ENCODE results near the gene ABCB4. TPM values are rescaled to one million over a fixed set of nuclear protein-coding genes. Genes with fewer than 3 reads are reported as not detected.

The ABCB4 gene
- total and polyA plus RNA-seq, 2 experiments from 2014 or later = 0.43 to 0.73 TPM

DNA sequence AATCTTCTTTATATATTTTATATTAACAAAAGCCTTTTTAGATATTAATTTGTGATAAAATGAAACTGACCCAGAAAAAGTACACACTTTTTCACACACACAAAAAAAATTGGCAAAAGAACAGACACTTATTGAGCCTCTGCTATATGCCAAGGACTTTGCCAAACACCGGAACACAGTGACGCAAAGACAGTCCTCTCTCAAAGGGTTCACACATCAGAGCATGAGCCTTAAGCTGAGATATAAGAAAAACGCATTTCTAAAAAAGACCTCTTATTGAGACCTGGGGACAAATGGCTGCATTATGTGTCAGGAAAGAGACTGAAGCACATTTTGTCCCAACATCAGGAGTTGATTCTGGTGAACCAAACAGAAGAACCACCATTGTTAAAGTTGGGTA is 24.0 kb upstream of the ABCB4 start:
- Histone ChIP-seq H4K20me1 (ENCODE audit: insufficient read depth) (no peaks in the 10 kb centered on the region), H3K27ac (no peak overlapping the region)
- WGBS, 2 experiments (ENCODE audit: low coverage in 1 of 2, low lambda C conversion rate in 2 of 2, missing lambda C conversion rate in 2 of 2) = 68 to 72% methylated on average over 3 of the region's 3 CpGs

DNA sequence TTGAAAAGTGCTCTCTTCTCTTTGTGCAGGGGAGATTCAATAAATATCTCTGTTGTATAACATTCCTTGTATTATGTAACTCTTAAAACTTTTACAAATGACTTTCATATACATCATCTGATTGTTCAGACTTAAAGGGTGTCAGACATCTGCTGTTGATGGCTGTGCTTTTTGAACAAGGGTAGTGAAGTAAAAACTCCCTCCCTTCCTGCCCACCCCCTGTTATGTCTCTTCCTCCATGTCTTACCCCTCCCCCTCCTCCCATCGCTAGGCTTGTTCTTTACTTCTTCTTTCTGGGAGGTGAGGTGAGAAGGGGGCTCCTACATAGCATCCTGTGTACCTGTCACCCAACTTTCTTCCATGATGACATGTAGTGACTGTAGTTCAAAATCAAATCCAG is 23.4 kb upstream of the ABCB4 start:
- no peak overlapping the region for H3K4me2 ChIP-seq (ENCODE audit: unreplicated experiment)
- no peaks in the 10 kb centered on the region for H3K4me1 ChIP-seq (ENCODE audit: insufficient read depth)
- no peak for DNase-seq
- H3K4me3 ChIP-seq = no peak overlapping the region
- H3K79me2 ChIP-seq (ENCODE audit: insufficient read depth) = no peaks in the 10 kb centered on the region
- no peaks in the 10 kb centered on the region for H4K20me1 ChIP-seq (ENCODE audit: insufficient read depth)
- TF ChIP-seq EZH2phosphoT487 (IDR thresholded peaks at IDR 0.05; ENCODE audit: insufficient read depth, low read depth) (no peak), EZH2 (IDR thresholded peaks at IDR 0.05; ENCODE audit: insufficient read depth, poor library complexity, severe bottlenecking) (no peak)
- in situ Hi-C loops (cut with MboI) = no loop called here
- H3K9ac ChIP-seq = no peak overlapping the region
- 38 to 40% methylated on average over 1 of the region's 1 CpG for WGBS, 2 experiments (ENCODE audit: low coverage in 1 of 2, low lambda C conversion rate in 2 of 2, missing lambda C conversion rate in 2 of 2)
- no peaks in the 10 kb centered on the region; the same call in 1 of the 2 replicates for H3K27me3 ChIP-seq (replicated peaks; ENCODE audit: insufficient read depth)
- H2AFZ ChIP-seq = no peak overlapping the region
- H3K9me2 ChIP-seq (ENCODE audit: insufficient read depth) = no peaks in the 10 kb centered on the region
- H3K27ac ChIP-seq = no peak overlapping the region
- no peaks in the 10 kb centered on the region for H3F3A ChIP-seq (ENCODE audit: insufficient read depth)
- no peaks in the 10 kb centered on the region for H3K9me3 ChIP-seq (ENCODE audit: low read depth)
- H3K36me3 ChIP-seq (ENCODE audit: low read depth) = no peaks in the 10 kb centered on the region

More for the DNA sequence above, 24.0 kb upstream of the ABCB4 start:
- Histone ChIP-seq H3K9me3 (ENCODE audit: low read depth) (no peaks in the 10 kb centered on the region), H3F3A (ENCODE audit: insufficient read depth) (no peaks in the 10 kb centered on the region), H3K4me3 (no peak overlapping the region), H3K4me2 (ENCODE audit: unreplicated experiment) (no peak overlapping the region), H3K9me2 (ENCODE audit: insufficient read depth) (no peaks in the 10 kb centered on the region), H3K9ac (no peak overlapping the region), H3K4me1 (ENCODE audit: insufficient read depth) (no peaks in the 10 kb centered on the region), H3K79me2 (ENCODE audit: insufficient read depth) (no peaks in the 10 kb centered on the region), H3K27me3 (replicated peaks; ENCODE audit: insufficient read depth) (no peaks in the 10 kb centered on the region; the same call in 1 of the 2 replicates), H3K36me3 (ENCODE audit: low read depth) (no peaks in the 10 kb centered on the region), H2AFZ (no peak overlapping the region)
- in situ Hi-C loops (cut with MboI) = no loop called here
- no peak for DNase-seq
- no peak for TF ChIP-seq EZH2 (IDR thresholded peaks at IDR 0.05; ENCODE audit: insufficient read depth, poor library complexity, severe bottlenecking)
- no peak for TF ChIP-seq EZH2phosphoT487 (IDR thresholded peaks at IDR 0.05; ENCODE audit: insufficient read depth, low read depth)

DNA sequence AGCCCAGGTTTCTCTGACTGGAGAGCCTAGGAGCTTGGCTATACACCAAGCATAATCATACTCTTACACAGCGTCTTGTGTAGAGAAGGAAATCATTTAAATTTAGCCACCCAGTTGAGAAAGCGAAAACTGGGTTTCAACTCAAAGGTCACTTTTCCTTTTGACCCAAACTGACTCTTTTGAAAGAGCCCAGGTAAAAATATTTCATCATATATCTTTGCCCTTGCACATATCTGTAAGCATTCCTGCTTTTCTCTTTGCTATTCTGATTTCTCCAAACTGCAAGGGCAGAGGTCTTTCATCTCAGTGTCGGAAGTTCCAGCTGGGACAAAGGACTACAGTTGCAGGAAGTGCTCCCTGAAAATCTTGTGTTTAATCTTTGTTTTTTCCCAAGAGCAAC is 22.0 kb upstream of the ABCB4 start:
- 38 to 39% methylated on average over 3 of the region's 3 CpGs for WGBS, 2 experiments (ENCODE audit: low coverage in 1 of 2, low lambda C conversion rate in 2 of 2, missing lambda C conversion rate in 2 of 2)
- H3K4me1 ChIP-seq (ENCODE audit: insufficient read depth) = no peaks in the 10 kb centered on the region
- H3K9ac ChIP-seq = no peak overlapping the region
- no peaks in the 10 kb centered on the region for H4K20me1 ChIP-seq (ENCODE audit: insufficient read depth)
- H3K9me3 ChIP-seq (ENCODE audit: low read depth) = no peaks in the 10 kb centered on the region
- no peak overlapping the region for H2AFZ ChIP-seq
- TF ChIP-seq EZH2 (IDR thresholded peaks at IDR 0.05; ENCODE audit: insufficient read depth, poor library complexity, severe bottlenecking) (no peak), EZH2phosphoT487 (IDR thresholded peaks at IDR 0.05; ENCODE audit: insufficient read depth, low read depth) (no peak)
- H3K4me2 ChIP-seq (ENCODE audit: unreplicated experiment) = no peak overlapping the region
- no peaks in the 10 kb centered on the region for H3K9me2 ChIP-seq (ENCODE audit: insufficient read depth)
- H3K27ac ChIP-seq = no peak overlapping the region
- no peaks in the 10 kb centered on the region for H3K79me2 ChIP-seq (ENCODE audit: insufficient read depth)
- no peaks in the 10 kb centered on the region for H3F3A ChIP-seq (ENCODE audit: insufficient read depth)
- H3K36me3 ChIP-seq (ENCODE audit: low read depth) = no peaks in the 10 kb centered on the region
- H3K4me3 ChIP-seq = no peak overlapping the region
- no peaks in the 10 kb centered on the region; the same call in 1 of the 2 replicates for H3K27me3 ChIP-seq (replicated peaks; ENCODE audit: insufficient read depth)
- in situ Hi-C loops (cut with MboI) = no loop called here
- no peak for DNase-seq

DNA sequence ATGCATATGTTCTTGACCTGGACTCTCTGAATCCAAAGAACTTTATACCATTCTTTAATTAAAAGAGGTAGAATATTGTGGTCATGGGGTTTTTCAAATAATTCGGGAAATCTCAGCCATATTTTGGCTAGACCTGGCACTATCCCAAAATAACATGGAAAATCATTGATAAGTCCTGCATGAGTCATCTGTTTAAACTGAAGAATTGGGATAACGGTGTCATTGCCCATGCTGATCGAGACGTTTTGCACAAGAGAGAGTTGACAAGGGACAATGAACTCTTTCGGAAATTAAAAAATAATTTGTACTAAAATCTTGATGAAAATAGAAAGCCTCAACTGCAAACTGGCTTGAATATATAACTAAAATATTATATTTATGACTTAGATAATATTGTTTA is 19.9 kb upstream of the ABCB4 start:
- no peaks in the 10 kb centered on the region; the same call in 1 of the 2 replicates for H3K27me3 ChIP-seq (replicated peaks; ENCODE audit: insufficient read depth)
- H3K4me3 ChIP-seq = no peak overlapping the region
- H3K27ac ChIP-seq = no peak overlapping the region
- H3K4me2 ChIP-seq (ENCODE audit: unreplicated experiment) = no peak overlapping the region
- H3F3A ChIP-seq (ENCODE audit: insufficient read depth) = no peaks in the 10 kb centered on the region
- no peaks in the 10 kb centered on the region for H4K20me1 ChIP-seq (ENCODE audit: insufficient read depth)
- no peak overlapping the region for H2AFZ ChIP-seq
- no peak for DNase-seq
- H3K79me2 ChIP-seq (ENCODE audit: insufficient read depth) = no peaks in the 10 kb centered on the region
- TF ChIP-seq EZH2 (IDR thresholded peaks at IDR 0.05; ENCODE audit: insufficient read depth, poor library complexity, severe bottlenecking) (no peak), EZH2phosphoT487 (IDR thresholded peaks at IDR 0.05; ENCODE audit: insufficient read depth, low read depth) (no peak)
- no peak overlapping the region for H3K9ac ChIP-seq
- no peaks in the 10 kb centered on the region for H3K36me3 ChIP-seq (ENCODE audit: low read depth)
- H3K9me3 ChIP-seq (ENCODE audit: low read depth) = no peaks in the 10 kb centered on the region
- in situ Hi-C loops (cut with MboI) = no loop called here
- 65 to 82% methylated on average over 5 of the region's 5 CpGs for WGBS, 2 experiments (ENCODE audit: low coverage in 1 of 2, low lambda C conversion rate in 2 of 2, missing lambda C conversion rate in 2 of 2)
- H3K9me2 ChIP-seq (ENCODE audit: insufficient read depth) = no peaks in the 10 kb centered on the region
- no peaks in the 10 kb centered on the region for H3K4me1 ChIP-seq (ENCODE audit: insufficient read depth)

DNA sequence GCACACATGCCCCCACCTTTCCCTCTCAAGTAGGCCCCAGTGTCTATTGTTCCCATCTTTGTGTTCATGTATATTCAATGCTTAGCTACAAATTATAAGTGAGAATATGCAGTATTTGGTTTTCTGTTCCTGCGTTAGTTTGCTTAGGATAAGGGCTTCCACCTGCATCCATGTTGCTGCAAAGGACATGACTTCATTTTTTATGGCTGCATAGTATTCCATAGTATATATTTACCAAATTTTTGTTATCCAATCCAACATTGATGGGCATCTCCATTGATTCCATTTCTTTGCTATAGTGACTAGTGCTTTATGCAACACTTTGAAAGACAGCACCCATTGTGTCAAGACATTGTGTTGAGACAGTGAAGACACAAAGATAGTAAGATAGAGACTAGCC is 19.0 kb upstream of the ABCB4 start:
- H4K20me1 ChIP-seq (ENCODE audit: insufficient read depth) = no peaks in the 10 kb centered on the region
- H3K9ac ChIP-seq = no peak overlapping the region
- H3K4me3 ChIP-seq = no peak overlapping the region
- no peaks in the 10 kb centered on the region for H3K79me2 ChIP-seq (ENCODE audit: insufficient read depth)
- H3K4me1 ChIP-seq (ENCODE audit: insufficient read depth) = no peaks in the 10 kb centered on the region
- no peaks in the 10 kb centered on the region for H3K9me3 ChIP-seq (ENCODE audit: low read depth)
- in situ Hi-C loops (cut with MboI) = no loop called here
- H3K27me3 ChIP-seq (replicated peaks; ENCODE audit: insufficient read depth) = peaks cover 4% of the 10 kb centered on the region; the same call in 1 of the 2 replicates
- 17 to 33% methylated on average over 1 of the region's 1 CpG for WGBS, 2 experiments (ENCODE audit: low coverage in 1 of 2, low lambda C conversion rate in 2 of 2, missing lambda C conversion rate in 2 of 2)
- no peak for DNase-seq
- H3F3A ChIP-seq (ENCODE audit: insufficient read depth) = no peaks in the 10 kb centered on the region
- no peaks in the 10 kb centered on the region for H3K9me2 ChIP-seq (ENCODE audit: insufficient read depth)
- no peak overlapping the region for H3K27ac ChIP-seq
- no peak overlapping the region for H2AFZ ChIP-seq
- H3K4me2 ChIP-seq (ENCODE audit: unreplicated experiment) = no peak overlapping the region
- no peaks in the 10 kb centered on the region for H3K36me3 ChIP-seq (ENCODE audit: low read depth)
- TF ChIP-seq EZH2phosphoT487 (IDR thresholded peaks at IDR 0.05; ENCODE audit: insufficient read depth, low read depth) (no peak), EZH2 (IDR thresholded peaks at IDR 0.05; ENCODE audit: insufficient read depth, poor library complexity, severe bottlenecking) (no peak)

Data from GM23248 (cell line).